Hippocampal formation (tissue), 2 donors: ENCODE results near the gene DCAF6.

Experiments
- DNase-seq, 2 donors: peaks; one replicate each; lab custom pipeline; 2025; lab: John Stamatoyannopoulos, UW

Gene DCAF6

GRCh38 chr1:168087696-168088095 is 151.2 kb downstream of the DCAF6 start:
- DNase-seq: no peak

GRCh38 chr1:168088511-168089325 is 152.2 kb downstream of the DCAF6 start:
- no peak for DNase-seq

- no peak for DNase-seq
These were observed 153.0 kb downstream of the DCAF6 start for GRCh38 chr1:168089326-168089978.

- no peak for DNase-seq
These were observed 153.5 kb downstream of the DCAF6 start for GRCh38 chr1:168089979-168090337.

- DNase-seq: no peak
These were observed 153.9 kb downstream of the DCAF6 start for GRCh38 chr1:168090395-168090794.

GRCh38 chr1:168091063-168091462 is 154.6 kb downstream of the DCAF6 start:
- no peak for DNase-seq

- no peak for DNase-seq
These were observed 155.5 kb downstream of the DCAF6 start for GRCh38 chr1:168091720-168092550.

GRCh38 chr1:168092566-168093355 is 156.3 kb downstream of the DCAF6 start:
- no peak for DNase-seq

- no peak for DNase-seq
These were observed 157.1 kb downstream of the DCAF6 start for GRCh38 chr1:168093616-168094015.

GRCh38 chr1:168095476-168095875 is 159.0 kb downstream of the DCAF6 start:
- no peak for DNase-seq

- DNase-seq: no peak
These were observed 160.0 kb downstream of the DCAF6 start for GRCh38 chr1:168096296-168097165.

GRCh38 chr1:168097921-168098528 is 161.5 kb downstream of the DCAF6 start:
- DNase-seq: no peak

- DNase-seq: no peak
These were observed 162.2 kb downstream of the DCAF6 start for GRCh38 chr1:168098534-168099320.

GRCh38 chr1:168099337-168099801 is 162.9 kb downstream of the DCAF6 start:
- DNase-seq: no peak

GRCh38 chr1:168100315-168101002 is 164.0 kb downstream of the DCAF6 start:
- DNase-seq: no peak

GRCh38 chr1:168101336-168101735 is 164.9 kb downstream of the DCAF6 start:
- no peak for DNase-seq

GRCh38 chr1:168102487-168102886 is 166.0 kb downstream of the DCAF6 start:
- no peak for DNase-seq

- DNase-seq: no peak
These were observed 168.1 kb downstream of the DCAF6 start for GRCh38 chr1:168104535-168104934.

GRCh38 chr1:168105846-168106245 is 169.4 kb downstream of the DCAF6 start:
- no peak for DNase-seq
